Astrocyte of the spinal cord (primary cell): ENCODE measurements around the gene ZNF366.

Experiments used
- DNase-seq: peaks from one replicate; pipeline ENCODE4 v3.0.0; 2011; ENCODE audit warnings: low read depth, low spot score
- H3K4me3 ChIP-seq: 2 replicates; pipeline ENCODE4 v1.5.1; 2011; ENCODE audit warnings: low read depth, mild to moderate bottlenecking, low read length, moderate library complexity
- CTCF ChIP-seq: IDR thresholded peaks from 2 replicates; pipeline ENCODE4 v1.5.1; 2012; ENCODE audit warnings: low read depth, mild to moderate bottlenecking, low read length, inconsistent platforms
- in situ Hi-C: cut with HindIII; loops from 2 replicates; pipeline ENCODE4 v1.10.0; 2017; ENCODE audit warnings: low sequenced_read_pairs

ZNF366 gene

GRCh38 chr5:72525816-72526215 lies 18.6 kb upstream of the ZNF366 start:
- peak; percentile 38 for DNase-seq
- TF ChIP-seq CTCF, result no peak
- in situ Hi-C loops, result no loop called here
- H3K4me3 ChIP-seq, result no peak overlapping the region

- in situ Hi-C loops, result no loop called here
- DNase-seq, result peak; percentile 87
- TF ChIP-seq CTCF, result peak; percentile 47
- no peak overlapping the region for H3K4me3 ChIP-seq
These were observed 16.9 kb upstream of the ZNF366 start for GRCh38 chr5:72523960-72524582.

DNA sequence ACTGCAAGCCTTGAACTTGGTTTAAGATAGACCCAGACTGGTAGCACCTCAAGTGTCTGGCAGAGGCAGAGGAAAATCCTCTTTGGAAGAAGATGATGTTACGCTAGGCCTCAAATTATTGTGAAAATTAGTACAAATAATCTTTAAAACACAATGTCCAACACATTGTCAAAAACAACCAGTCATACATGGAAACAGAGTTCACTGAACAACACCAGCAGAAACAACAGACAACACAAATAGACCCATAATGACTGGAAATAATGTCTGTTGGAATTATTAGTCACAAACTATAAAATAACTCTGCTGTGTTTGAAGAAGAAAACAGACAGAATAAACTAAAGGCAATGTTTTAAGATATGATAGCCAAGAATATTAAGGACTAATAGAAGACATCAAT lies 15.4 kb upstream of the ZNF366 start:
- in situ Hi-C loops, result no loop called here
- no peak for DNase-seq
- no peak for TF ChIP-seq CTCF
- no peak overlapping the region for H3K4me3 ChIP-seq

- TF ChIP-seq CTCF, result no peak
- H3K4me3 ChIP-seq, result no peak overlapping the region
- DNase-seq, result no peak
- in situ Hi-C loops, result no loop called here
These were observed 11.9 kb upstream of the ZNF366 start for GRCh38 chr5:72519111-72519510.

- peak; percentile 80 for DNase-seq
- in situ Hi-C loops, result no loop called here
- no peak overlapping the region for H3K4me3 ChIP-seq
- no peak for TF ChIP-seq CTCF
These were observed 10.9 kb upstream of the ZNF366 start for GRCh38 chr5:72518001-72518683.

GRCh38 chr5:72516916-72517315 lies 9.7 kb upstream of the ZNF366 start:
- no peak overlapping the region for H3K4me3 ChIP-seq
- no peak for DNase-seq
- no peak for TF ChIP-seq CTCF
- in situ Hi-C loops, result no loop called here
